LNCaP clone FGC (cell line): ENCODE data around the gene DDR1.
"Not testable (repeated sequence)": the region's sequence is repeated elsewhere in the genome, so short reads cannot be mapped to it uniquely, and the experiment has no call there.

Experiments used
- DNase-seq: peaks from one replicate; pipeline ENCODE4 v3.0.0-alpha.2; 2011; ENCODE audit warnings: low read depth
- H3K4me3 ChIP-seq: 2 replicates; pipeline ENCODE4 v1.5.1; 2011; ENCODE audit warnings: mild to moderate bottlenecking, low read depth, low read length, control low read depth
- CTCF ChIP-seq: IDR thresholded peaks from 2 replicates; pipeline ENCODE4 v1.5.1; 2012; ENCODE audit warnings: mild to moderate bottlenecking; ENCODE audit not compliant: control insufficient read depth, insufficient read depth; ENCODE audit errors: extremely low read depth

Gene DDR1

GRCh38 chr6:30917487-30917886 is 33.2 kb downstream of the DDR1 start:
- no peak overlapping the region for H3K4me3 ChIP-seq
- no peak for TF ChIP-seq CTCF
- no peak for DNase-seq

GRCh38 chr6:30918670-30919069 is 34.4 kb downstream of the DDR1 start:
- no peak overlapping the region for H3K4me3 ChIP-seq
- DNase-seq: no peak
- TF ChIP-seq CTCF: no peak

GRCh38 chr6:30922447-30922852 is 38.1 kb downstream of the DDR1 start:
- H3K4me3 ChIP-seq: no peak overlapping the region
- no peak for TF ChIP-seq CTCF
- DNase-seq: no peak

- not testable (repeated sequence) for DNase-seq, H3K4me3 ChIP-seq
Measured at GRCh38 chr6:30924040-30924627, 39.8 kb downstream of the DDR1 start.

GRCh38 chr6:30926644-30927043 is 42.3 kb downstream of the DDR1 start:
- DNase-seq: no peak
- H3K4me3 ChIP-seq: no peak overlapping the region
- TF ChIP-seq CTCF: no peak

- not testable (repeated sequence) for H3K4me3 ChIP-seq, DNase-seq
Measured at GRCh38 chr6:30927080-30927479, 42.8 kb downstream of the DDR1 start.

- no peak for TF ChIP-seq CTCF
- DNase-seq: no peak
- H3K4me3 ChIP-seq: no peak overlapping the region
Measured at GRCh38 chr6:30928677-30929076, 44.4 kb downstream of the DDR1 start.

- H3K4me3 ChIP-seq: no peak overlapping the region
- no peak for TF ChIP-seq CTCF
- DNase-seq: no peak
Measured at GRCh38 chr6:30930506-30930905, 46.2 kb downstream of the DDR1 start.
